ENCODE measurements around the gene GRIK4. TPM values are rescaled to one million over a fixed set of nuclear protein-coding genes. Genes with fewer than 3 reads are reported as not detected.

GRIK4 gene
- total RNA-seq, 2 experiments from 2014 or later = not detected

DNA sequence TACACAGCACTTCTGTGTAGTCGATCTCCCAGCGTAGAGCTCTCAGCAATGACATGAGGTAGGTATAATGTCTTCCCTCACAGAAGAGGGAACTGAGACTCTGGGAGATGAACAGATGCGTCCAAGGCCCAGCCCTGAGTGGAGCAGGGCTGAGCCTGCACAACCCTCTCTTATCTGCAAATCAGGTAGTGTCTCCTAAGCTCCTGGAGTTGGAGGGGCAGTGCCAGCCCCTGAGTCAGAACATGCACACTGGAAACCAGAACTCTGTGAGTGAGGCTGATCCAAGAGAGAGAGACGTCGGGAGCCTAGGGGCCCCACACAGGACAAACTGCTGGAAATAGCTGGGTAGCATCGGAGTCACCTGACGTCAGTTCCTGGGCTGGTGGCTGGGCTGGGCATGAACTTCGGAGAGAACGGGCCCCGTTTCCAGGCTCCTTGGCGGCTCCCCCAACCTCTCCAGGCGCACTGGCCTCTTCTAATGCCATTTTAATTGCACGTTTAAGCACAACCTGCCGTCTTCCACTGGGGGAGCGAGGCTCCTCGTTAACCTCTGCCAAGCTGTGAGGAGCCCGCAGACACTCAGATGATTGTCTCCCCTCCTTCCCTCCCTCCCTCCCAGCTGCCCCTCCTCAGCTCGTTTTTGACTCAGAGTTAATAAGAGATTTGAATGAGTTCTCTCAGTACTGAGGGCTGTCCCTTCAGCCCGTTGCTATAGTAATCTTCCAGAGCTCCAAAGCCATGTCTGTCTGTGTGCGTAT, 321.1 kb downstream of the GRIK4 start:
- Histone ChIP-seq H3K27me3 (ENCODE audit: control insufficient read depth in 1 of 2, insufficient read depth in 2 of 2, low read length in 2 of 2) (peaks cover 0 to 5% of the 10 kb centered on the region in 2 experiments), H3K4me3 (ENCODE audit: low read length) (no peak overlapping the region), H3K9me3 (ENCODE audit: control insufficient read depth in 1 of 2, insufficient read depth in 1 of 2, low read length in 2 of 2) (peaks cover 0 to 7% of the 10 kb centered on the region in 2 experiments), H3K27ac (ENCODE audit: low read depth in 1 of 2, low read length in 2 of 2) (no peak overlapping the region), H3K36me3 (ENCODE audit: insufficient read depth, low read length) (no peaks in the 10 kb centered on the region), H3K4me1 (ENCODE audit: insufficient read depth, low read length) (no peaks in the 10 kb centered on the region)
- intact Hi-C loops (cut with DNase I, micrococcal nuclease) = no loop called here
- Mint-ChIP-seq H3K27me3 (peaks cover 58% of the 10 kb centered on the region), H3K36me3 (ENCODE audit: low read depth) (no peaks in the 10 kb centered on the region), H3K27ac (no peak overlapping the region), H3K4me3 (no peak overlapping the region), H3K4me1 (ENCODE audit: low read depth) (no peaks in the 10 kb centered on the region), H3K9me3 (no peaks in the 10 kb centered on the region)
- ChIA-PET POLR2A (no interaction called here), CTCF (no interaction called here)
- ATAC-seq (ENCODE audit: poor library complexity) = no peak
- no peak for DNase-seq
- TF ChIP-seq, protein P1, sequence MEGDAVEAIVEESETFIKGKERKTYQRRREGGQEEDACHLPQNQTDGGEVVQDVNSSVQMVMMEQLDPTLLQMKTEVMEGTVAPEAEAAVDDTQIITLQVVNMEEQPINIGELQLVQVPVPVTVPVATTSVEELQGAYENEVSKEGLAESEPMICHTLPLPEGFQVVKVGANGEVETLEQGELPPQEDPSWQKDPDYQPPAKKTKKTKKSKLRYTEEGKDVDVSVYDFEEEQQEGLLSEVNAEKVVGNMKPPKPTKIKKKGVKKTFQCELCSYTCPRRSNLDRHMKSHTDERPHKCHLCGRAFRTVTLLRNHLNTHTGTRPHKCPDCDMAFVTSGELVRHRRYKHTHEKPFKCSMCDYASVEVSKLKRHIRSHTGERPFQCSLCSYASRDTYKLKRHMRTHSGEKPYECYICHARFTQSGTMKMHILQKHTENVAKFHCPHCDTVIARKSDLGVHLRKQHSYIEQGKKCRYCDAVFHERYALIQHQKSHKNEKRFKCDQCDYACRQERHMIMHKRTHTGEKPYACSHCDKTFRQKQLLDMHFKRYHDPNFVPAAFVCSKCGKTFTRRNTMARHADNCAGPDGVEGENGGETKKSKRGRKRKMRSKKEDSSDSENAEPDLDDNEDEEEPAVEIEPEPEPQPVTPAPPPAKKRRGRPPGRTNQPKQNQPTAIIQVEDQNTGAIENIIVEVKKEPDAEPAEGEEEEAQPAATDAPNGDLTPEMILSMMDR (IDR thresholded peaks at IDR 0.05) = no peak

DNA sequence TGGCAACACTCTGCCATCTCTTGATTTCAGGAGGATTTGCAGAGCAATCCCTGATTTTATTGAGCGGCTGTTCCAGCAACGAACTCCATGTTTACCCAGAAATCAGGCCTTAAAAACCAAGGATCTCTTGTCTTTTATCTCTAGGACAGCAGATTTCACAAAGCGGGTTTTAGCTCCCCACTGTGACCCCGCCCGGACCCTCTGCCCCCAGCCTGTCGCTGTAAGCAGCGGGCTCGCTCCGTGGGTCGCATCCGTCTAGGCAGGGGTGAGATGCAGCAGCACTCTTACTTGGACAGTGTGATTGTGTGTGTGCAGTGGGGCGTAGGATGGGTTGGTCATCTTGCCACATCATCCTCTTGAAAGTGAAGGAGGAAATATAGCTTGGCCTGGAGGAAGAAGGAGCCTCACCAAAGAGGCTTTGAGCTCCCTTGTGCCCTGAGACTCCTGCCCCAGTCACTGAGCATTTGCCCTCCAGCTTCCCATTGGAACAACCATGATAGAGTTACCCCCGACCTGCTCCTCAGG, 323.2 kb downstream of the GRIK4 start:
- TF ChIP-seq, protein P1 (IDR thresholded peaks at IDR 0.05) = no peak
- ChIA-PET CTCF (no interaction called here), POLR2A (no interaction called here)
- Mint-ChIP-seq H3K9me3 (no peaks in the 10 kb centered on the region), H3K4me3 (no peak overlapping the region), H3K27me3 (peaks cover 47% of the 10 kb centered on the region), H3K36me3 (ENCODE audit: low read depth) (no peaks in the 10 kb centered on the region), H3K4me1 (ENCODE audit: low read depth) (no peaks in the 10 kb centered on the region), H3K27ac (no peak overlapping the region)
- intact Hi-C loops (cut with DNase I, micrococcal nuclease) = no loop called here
- Histone ChIP-seq H3K9me3 (ENCODE audit: control insufficient read depth in 1 of 2, insufficient read depth in 1 of 2, low read length in 2 of 2) (peaks cover 0 to 7% of the 10 kb centered on the region in 2 experiments), H3K4me1 (ENCODE audit: insufficient read depth, low read length) (no peaks in the 10 kb centered on the region), H3K36me3 (ENCODE audit: insufficient read depth, low read length) (no peaks in the 10 kb centered on the region), H3K4me3 (ENCODE audit: low read length) (no peak overlapping the region), H3K27me3 (ENCODE audit: control insufficient read depth in 1 of 2, insufficient read depth in 2 of 2, low read length in 2 of 2) (peaks cover 0 to 5% of the 10 kb centered on the region in 2 experiments), H3K27ac (ENCODE audit: low read depth in 1 of 2, low read length in 2 of 2) (no peak overlapping the region)
- ATAC-seq (ENCODE audit: poor library complexity) (no peak), DNase-seq (no peak)

GRCh38 chr11:120835601-120836228, 324.2 kb downstream of the GRIK4 start:
- H3K27me3 Mint-ChIP-seq = peaks cover 47% of the 10 kb centered on the region
- no peaks in the 10 kb centered on the region for H3K36me3 ChIP-seq (ENCODE audit: insufficient read depth, low read length)
- H3K27ac ChIP-seq (ENCODE audit: low read depth in 1 of 2, low read length in 2 of 2) = no peak overlapping the region
- H3K4me1 ChIP-seq (ENCODE audit: insufficient read depth, low read length) = no peaks in the 10 kb centered on the region
- ChIA-PET CTCF (no interaction called here), POLR2A (no interaction called here)
- H3K27ac Mint-ChIP-seq = no peak overlapping the region
- TF ChIP-seq, protein P1 (IDR thresholded peaks at IDR 0.05) = no peak
- no peaks in the 10 kb centered on the region for H3K4me1 Mint-ChIP-seq (ENCODE audit: low read depth)
- ATAC-seq (ENCODE audit: poor library complexity) = no peak
- H3K4me3 Mint-ChIP-seq = no peak overlapping the region
- DNase-seq = no peak
- H3K9me3 Mint-ChIP-seq = no peaks in the 10 kb centered on the region
- H3K27me3 ChIP-seq (ENCODE audit: control insufficient read depth in 1 of 2, insufficient read depth in 2 of 2, low read length in 2 of 2) = peaks cover 0 to 7% of the 10 kb centered on the region in 2 experiments
- no peaks in the 10 kb centered on the region for H3K36me3 Mint-ChIP-seq (ENCODE audit: low read depth)
- H3K4me3 ChIP-seq (ENCODE audit: low read length) = no peak overlapping the region
- H3K9me3 ChIP-seq (ENCODE audit: control insufficient read depth in 1 of 2, insufficient read depth in 1 of 2, low read length in 2 of 2) = peaks cover 0 to 7% of the 10 kb centered on the region in 2 experiments
- intact Hi-C loops (cut with DNase I, micrococcal nuclease) = no loop called here

Data from CD4-positive, alpha-beta T cell (primary cell).